ENCODE results near the gene RAB27A. TPM values are rescaled to one million over a fixed set of nuclear protein-coding genes. Genes with fewer than 3 reads are reported as not detected.

Gene RAB27A
- total RNA-seq, 6 experiments from 2014 or later, result 15.9 to 41.4 (median 21.0) TPM

DNA sequence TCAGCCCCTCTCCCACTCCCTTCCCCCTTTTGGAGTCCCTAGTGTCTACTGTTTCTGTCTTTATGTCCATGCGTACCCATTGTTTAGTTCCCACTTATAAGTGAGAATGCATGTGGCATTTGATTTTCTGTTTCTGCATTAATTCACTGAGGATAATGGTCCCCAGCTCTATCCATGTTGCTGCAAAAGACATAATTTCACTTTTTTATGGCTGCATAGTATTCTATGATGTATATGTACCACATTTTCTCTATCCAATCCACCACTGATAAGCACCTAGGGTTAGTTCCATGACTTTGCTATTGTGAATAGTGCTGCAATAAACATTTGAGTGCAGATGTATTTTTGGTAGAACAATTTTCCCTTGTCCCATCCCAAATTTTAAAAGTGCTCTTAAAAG is 58.7 kb downstream of the RAB27A start:
- no peak overlapping the region for H3K4me3 ChIP-seq
- H3K27me3 ChIP-seq, result no peaks in the 10 kb centered on the region
- ATAC-seq, result no peak
- no peaks in the 10 kb centered on the region for H3K36me3 ChIP-seq
- peaks cover 0 to 10% (median 2%) of the 10 kb centered on the region in 4 donors for H3K4me1 ChIP-seq
- intact Hi-C loops (cut with DNase I), result no loop called here
- 88% methylated on average over 1 of the region's 1 CpG for WGBS (ENCODE audit: insufficient coverage, low coverage, low lambda C conversion rate, missing lambda C conversion rate)
- TF ChIP-seq, protein P1, sequence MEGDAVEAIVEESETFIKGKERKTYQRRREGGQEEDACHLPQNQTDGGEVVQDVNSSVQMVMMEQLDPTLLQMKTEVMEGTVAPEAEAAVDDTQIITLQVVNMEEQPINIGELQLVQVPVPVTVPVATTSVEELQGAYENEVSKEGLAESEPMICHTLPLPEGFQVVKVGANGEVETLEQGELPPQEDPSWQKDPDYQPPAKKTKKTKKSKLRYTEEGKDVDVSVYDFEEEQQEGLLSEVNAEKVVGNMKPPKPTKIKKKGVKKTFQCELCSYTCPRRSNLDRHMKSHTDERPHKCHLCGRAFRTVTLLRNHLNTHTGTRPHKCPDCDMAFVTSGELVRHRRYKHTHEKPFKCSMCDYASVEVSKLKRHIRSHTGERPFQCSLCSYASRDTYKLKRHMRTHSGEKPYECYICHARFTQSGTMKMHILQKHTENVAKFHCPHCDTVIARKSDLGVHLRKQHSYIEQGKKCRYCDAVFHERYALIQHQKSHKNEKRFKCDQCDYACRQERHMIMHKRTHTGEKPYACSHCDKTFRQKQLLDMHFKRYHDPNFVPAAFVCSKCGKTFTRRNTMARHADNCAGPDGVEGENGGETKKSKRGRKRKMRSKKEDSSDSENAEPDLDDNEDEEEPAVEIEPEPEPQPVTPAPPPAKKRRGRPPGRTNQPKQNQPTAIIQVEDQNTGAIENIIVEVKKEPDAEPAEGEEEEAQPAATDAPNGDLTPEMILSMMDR (IDR thresholded peaks at IDR 0.05), result no peak
- no peak for TF ChIP-seq POLR2A (IDR thresholded peaks at IDR 0.05)
- no peak overlapping the region for H3K27ac ChIP-seq
- no peak for DNase-seq
- no peaks in the 10 kb centered on the region for H3K9me3 ChIP-seq

DNA sequence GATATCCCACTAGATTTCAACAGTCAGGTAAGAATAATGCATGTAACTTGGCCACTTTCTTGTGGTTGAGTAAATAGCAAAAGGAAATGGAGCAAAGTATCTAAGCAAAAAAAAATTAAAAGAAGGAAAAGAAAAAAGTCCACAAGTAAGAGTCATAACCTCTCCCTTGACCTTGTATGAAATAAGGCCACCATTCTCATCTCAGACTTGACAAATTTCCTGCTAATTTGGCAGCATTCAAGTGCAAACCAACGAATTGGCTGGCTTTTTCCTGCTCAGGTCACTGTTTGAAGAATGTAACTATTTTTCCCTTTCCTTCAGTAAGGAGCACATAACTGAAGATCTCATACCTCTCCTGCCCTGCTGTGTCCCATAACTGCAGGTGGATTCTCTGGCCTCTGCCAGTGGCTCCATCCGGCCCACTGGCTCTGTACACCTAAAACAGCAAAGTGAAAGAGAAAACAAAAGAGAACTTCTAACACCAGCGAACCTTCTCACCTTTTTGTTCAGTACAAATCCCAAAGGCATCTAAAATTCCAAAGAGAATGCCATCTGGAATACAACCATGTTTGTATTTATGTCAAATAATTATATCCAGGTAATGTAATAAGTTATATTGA is 59.5 kb downstream of the RAB27A start:
- intact Hi-C loops (cut with DNase I), result no loop called here
- no peak overlapping the region for H3K4me3 ChIP-seq
- H3K9me3 ChIP-seq, result no peaks in the 10 kb centered on the region
- no peaks in the 10 kb centered on the region for H3K36me3 ChIP-seq
- TF ChIP-seq, protein P1 (IDR thresholded peaks at IDR 0.05), result no peak
- TF ChIP-seq POLR2A (IDR thresholded peaks at IDR 0.05), result no peak
- WGBS (ENCODE audit: insufficient coverage, low coverage, low lambda C conversion rate, missing lambda C conversion rate), result 31% methylated on average over 3 of the region's 3 CpGs
- peaks cover 0 to 14% (median 3%) of the 10 kb centered on the region in 4 donors for H3K4me1 ChIP-seq
- peak overlapping the region in 1 of 3 donors; percentile 9 for H3K27ac ChIP-seq
- DNase-seq (no peak), ATAC-seq (peak; percentile 56 to 77 (median 72))
- no peaks in the 10 kb centered on the region for H3K27me3 ChIP-seq

DNA sequence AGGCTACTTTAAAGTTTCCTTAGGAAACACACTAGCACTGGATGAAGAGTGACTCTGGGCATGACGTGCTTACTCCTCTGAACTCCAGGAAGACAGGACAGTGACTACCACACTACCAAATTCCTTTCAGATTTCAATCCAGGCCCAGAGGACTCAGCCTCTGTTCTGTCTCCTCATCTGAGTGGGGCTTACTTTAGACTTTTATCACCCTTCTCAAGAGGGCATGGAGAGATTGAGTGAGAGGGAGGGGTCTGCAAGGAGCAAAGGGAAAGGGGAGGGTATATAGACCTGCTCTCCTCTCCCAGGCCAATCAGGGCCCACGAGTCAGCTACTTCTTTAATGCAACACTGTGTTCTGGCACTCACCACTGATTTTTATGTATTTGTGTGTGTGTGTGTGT is 63.5 kb downstream of the RAB27A start:
- Histone ChIP-seq H3K9me3 (no peaks in the 10 kb centered on the region), H3K4me1 (peaks cover 0 to 13% (median 2%) of the 10 kb centered on the region in 4 donors), H3K27me3 (no peaks in the 10 kb centered on the region), H3K4me3 (no peak overlapping the region), H3K27ac (no peak overlapping the region), H3K36me3 (no peaks in the 10 kb centered on the region)
- ATAC-seq (no peak), DNase-seq (no peak)
- intact Hi-C loops (cut with DNase I), result no loop called here
- TF ChIP-seq, protein P1 (IDR thresholded peaks at IDR 0.05), result no peak
- TF ChIP-seq POLR2A (IDR thresholded peaks at IDR 0.05), result no peak
- WGBS (ENCODE audit: insufficient coverage, low coverage, low lambda C conversion rate, missing lambda C conversion rate), result 90% methylated on average over 2 of the region's 2 CpGs

DNA sequence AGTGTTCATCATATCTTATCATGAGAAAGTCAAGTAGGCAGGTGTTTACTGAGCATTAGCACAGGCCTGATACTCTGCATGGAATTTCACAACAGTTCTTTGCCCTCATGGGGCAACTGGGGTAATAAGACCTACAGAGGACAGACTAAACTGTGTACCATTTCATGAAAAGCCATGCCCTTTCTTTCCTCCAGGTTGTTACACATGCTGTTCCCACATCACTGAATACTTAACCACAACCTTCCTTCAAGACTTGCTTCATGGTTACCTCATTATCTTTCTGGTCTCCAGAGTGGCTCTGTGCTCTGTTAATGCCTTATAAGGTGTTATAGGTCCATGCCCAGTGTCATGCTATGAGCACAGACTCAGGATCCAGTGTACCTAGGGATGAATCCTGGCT is 64.7 kb downstream of the RAB27A start:
- peak overlapping the region in 1 of 3 donors; percentile 65 for H3K27ac ChIP-seq
- ATAC-seq (peak; percentile 69 to 90 (median 87)), DNase-seq (peak in 1 of 3 donors; percentile 58)
- H3K36me3 ChIP-seq, result no peaks in the 10 kb centered on the region
- TF ChIP-seq POLR2A (IDR thresholded peaks at IDR 0.05), result no peak
- TF ChIP-seq, protein P1 (IDR thresholded peaks at IDR 0.05), result no peak
- no peaks in the 10 kb centered on the region for H3K9me3 ChIP-seq
- intact Hi-C loops (cut with DNase I), result loop anchor here in 1 of 2 donors (5.0 kb wide), 1 partner anchor 62 kb away; the partner anchor contains the start of gene RAB27A
- no peak overlapping the region for H3K4me3 ChIP-seq
- no peaks in the 10 kb centered on the region for H3K27me3 ChIP-seq
- H3K4me1 ChIP-seq, result peaks cover 0 to 16% (median 2%) of the 10 kb centered on the region in 4 donors
